HG03558 (cell line): ENCODE data around the gene HNRNPM.
"Not testable (repeated sequence)": the region's sequence is repeated elsewhere in the genome, so short reads cannot be mapped to it uniquely, and the experiment has no call there.

Source experiments
- ATAC-seq: cut with Tn5 transposase; IDR thresholded peaks from one replicate; pipeline ENCODE4 v1.9.1; 2021; ENCODE audit warnings: moderate number of reproducible peaks; ENCODE audit not compliant: unreplicated experiment; ENCODE audit errors: extremely low read depth

Gene HNRNPM

GRCh38 chr19:8506402-8506957 lies 61.7 kb downstream of the HNRNPM start:
- no peak for ATAC-seq

GRCh38 chr19:8510589-8511115 lies 65.9 kb downstream of the HNRNPM start:
- ATAC-seq = no peak

- ATAC-seq = no peak
These were observed 66.9 kb downstream of the HNRNPM start for GRCh38 chr19:8511573-8512101.

- ATAC-seq = no peak
These were observed 67.6 kb downstream of the HNRNPM start for GRCh38 chr19:8512115-8512967.

- no peak for ATAC-seq
These were observed 68.4 kb downstream of the HNRNPM start for GRCh38 chr19:8513036-8513686.

GRCh38 chr19:8513687-8514504 lies 69.1 kb downstream of the HNRNPM start, which contains the start of gene ZNF414:
TSS of gene ZNF414 (minus strand) at chr19:8514167. CDS start at chr19:8514046, 121 bp downstream.
- ATAC-seq = peak; percentile 74

- ATAC-seq = not testable (repeated sequence)
These were observed 69.8 kb downstream of the HNRNPM start for GRCh38 chr19:8514505-8515009.

- ATAC-seq = no peak
These were observed 70.5 kb downstream of the HNRNPM start for GRCh38 chr19:8515317-8515716.

- no peak for ATAC-seq
These were observed 73.0 kb downstream of the HNRNPM start for GRCh38 chr19:8517551-8518442.

- ATAC-seq = no peak
These were observed 73.8 kb downstream of the HNRNPM start for GRCh38 chr19:8518536-8518935.

GRCh38 chr19:8519388-8519787 lies 74.6 kb downstream of the HNRNPM start:
- ATAC-seq = no peak

- ATAC-seq = no peak
These were observed 80.6 kb downstream of the HNRNPM start for GRCh38 chr19:8525401-8525684.

- ATAC-seq = no peak
These were observed 81.7 kb downstream of the HNRNPM start for GRCh38 chr19:8526345-8527091.

- ATAC-seq = no peak
These were observed 83.7 kb downstream of the HNRNPM start for GRCh38 chr19:8528500-8528899.

GRCh38 chr19:8529369-8530006 lies 84.7 kb downstream of the HNRNPM start:
- no peak for ATAC-seq

- no peak for ATAC-seq
These were observed 85.4 kb downstream of the HNRNPM start for GRCh38 chr19:8530061-8530679.

GRCh38 chr19:8531470-8531869 lies 86.7 kb downstream of the HNRNPM start:
- no peak for ATAC-seq
